Panc1 (cell line): ENCODE measurements around the gene CCDC180. TPM values are rescaled to one million over a fixed set of nuclear protein-coding genes. Genes with fewer than 3 reads are reported as not detected.

Experiments used
- ATAC-seq: fragments of 200-7000 bp; cut with Tn5 transposase; 2 replicates; pipeline ENCODE4 v1.9.1; 2020; ENCODE audit warnings: mild to moderate bottlenecking, moderate library complexity
- BruUV-seq: library from RNA; stranded (reverse); fragments of 400-500 nt; replicated peaks from 2 replicates; lab custom pipeline; 2021; lab: Mats Ljungman, UMichigan
- CTCF ChIA-PET: fragments of 300-600 bp; sonication (Branson Sonifier 250); formaldehyde crosslinking; loops from one replicate; lab custom pipeline; 2022; ENCODE audit warnings: antibody characterized with exemption; lab: Charles Lee
- POLR2A ChIA-PET: fragments of 300-600 bp; sonication (Branson Sonifier 250); formaldehyde crosslinking; loops from one replicate; lab custom pipeline; 2022; ENCODE audit warnings: antibody characterized with exemption; lab: Charles Lee
- DNase-seq: peaks from one replicate; pipeline ENCODE4 v3.0.0-alpha.2; 2010; ENCODE audit warnings: low read depth, low spot score
- H3K27ac ChIP-seq: 2 replicates; pipeline ENCODE4 v1.5.1; 2011; ENCODE audit warnings: mild to moderate bottlenecking, low read length, inconsistent platforms
- H3K27me3 ChIP-seq: fragments of 200-500 bp; sonication (Bioruptor generic); 2 replicates; pipeline ENCODE4 v1.6.0; 2014; ENCODE audit warnings: low read length, inconsistent platforms; ENCODE audit not compliant: control insufficient read depth, insufficient read depth
- H3K36me3 ChIP-seq: fragments of 200-500 bp; sonication (Bioruptor generic); 2 replicates; pipeline ENCODE4 v1.5.1; 2014; ENCODE audit warnings: inconsistent platforms, mild to moderate bottlenecking, low read length, moderate library complexity; ENCODE audit not compliant: control insufficient read depth, insufficient read depth
- H3K4me1 ChIP-seq: 2 replicates; pipeline ENCODE4 v1.5.1; 2011; ENCODE audit warnings: inconsistent platforms, mild to moderate bottlenecking, low read length, moderate library complexity; ENCODE audit not compliant: control insufficient read depth, insufficient read depth
- H3K4me3 ChIP-seq, 2 experiments: 2 replicates each; pipeline ENCODE4 v1.5.1; 2011 to 2012; ENCODE audit warnings: low read depth in 2 of 2, low read length in 2 of 2, mild to moderate bottlenecking in 2 of 2, inconsistent platforms in 1 of 2, moderate library complexity in 1 of 2
- H3K9me3 ChIP-seq: fragments of 200-500 bp; sonication (Bioruptor generic); 2 replicates; pipeline ENCODE4 v1.5.1; 2014; ENCODE audit warnings: low read depth, mild to moderate bottlenecking, inconsistent platforms, low read length, moderate library complexity; ENCODE audit not compliant: control insufficient read depth, insufficient read depth
- POLR2AphosphoS5 ChIP-seq: IDR thresholded peaks from 2 replicates; pipeline ENCODE4 v1.6.1; 2012; ENCODE audit warnings: mild to moderate bottlenecking, low read depth, low read length, moderate library complexity
- SIN3A ChIP-seq: IDR thresholded peaks from 2 replicates; pipeline ENCODE4 v1.6.1; 2012; ENCODE audit warnings: low read depth, mild to moderate bottlenecking, low read length, moderate library complexity, borderline replicate concordance; ENCODE audit not compliant: insufficient read depth
- TCF7L2 ChIP-seq: IDR thresholded peaks from 2 replicates; pipeline ENCODE4 v1.6.1; 2011; ENCODE audit warnings: mild to moderate bottlenecking, low read depth, low read length, inconsistent platforms
- in situ Hi-C: cut with HindIII; loops from 2 replicates; pipeline ENCODE4 v1.10.0; 2016; ENCODE audit warnings: low sequenced_read_pairs, low pct_unique_long_range_greater_than_20kb
- intact Hi-C: fragments of 100-400 bp; cut with micrococcal nuclease; formaldehyde crosslinking; loops from one replicate; pipeline ENCODE4 v1.10.0; 2022; ENCODE audit not compliant: unreplicated experiment
- total RNA-seq: library from RNA; stranded (reverse); gene quantifications from one replicate; pipeline ENCODE4 v1.2.1, GENCODE V29; 2021; ENCODE audit not compliant: unreplicated experiment
- TF ChIP-seq, protein P1 (sequence below): fragments of 450-650 bp; IDR thresholded peaks from 2 replicates; pipeline ENCODE4 v1.5.1; 2017; ENCODE audit warnings: mild to moderate bottlenecking
- TF ChIP-seq, protein P2 (sequence below), 2 experiments: IDR thresholded peaks; 2 replicates each; pipeline ENCODE4 v1.6.1; 2011 to 2012; ENCODE audit warnings: low read depth in 2 of 2, control low read depth in 1 of 2, low read length in 1 of 2, mild to moderate bottlenecking in 1 of 2, moderate library complexity in 1 of 2; ENCODE audit not compliant: insufficient read depth in 1 of 2

Gene CCDC180
- total RNA-seq, 1 experiment from 2014 or later = 2.9 TPM

DNA sequence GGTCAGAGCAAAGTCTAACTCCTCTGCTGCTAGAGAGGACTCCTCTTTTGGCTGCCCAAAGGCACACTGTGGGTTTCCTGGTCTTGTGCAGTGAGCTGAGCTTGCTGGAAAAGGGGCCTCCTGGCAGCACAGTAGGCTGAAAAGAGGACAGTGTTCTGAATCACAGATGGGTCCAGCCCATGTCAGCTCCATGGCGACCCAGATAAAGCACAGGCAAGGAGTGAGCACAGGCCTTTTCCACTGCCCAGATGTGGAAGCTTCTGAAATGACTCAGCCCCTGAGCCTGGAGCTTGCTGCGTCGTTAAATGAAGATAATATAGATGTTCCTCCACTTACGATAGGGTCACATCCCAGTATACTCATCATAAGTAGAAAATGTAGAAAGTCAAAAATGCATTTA, 8.1 kb downstream of the CCDC180 start:
- in situ Hi-C loops (no loop called here), intact Hi-C loops (no loop called here)
- BruUV-seq = no TSS peak
- no peak for DNase-seq
- Histone ChIP-seq H3K4me1 (no peaks in the 10 kb centered on the region), H3K9me3 (no peaks in the 10 kb centered on the region), H3K36me3 (no peaks in the 10 kb centered on the region), H3K27ac (no peak overlapping the region), H3K27me3 (no peaks in the 10 kb centered on the region), H3K4me3 (no peak overlapping the region)
- POLR2A ChIA-PET = no interaction called here
- CTCF ChIA-PET = no interaction called here
- TF ChIP-seq SIN3A (no peak), POLR2AphosphoS5 (no peak), TCF7L2 (no peak)
- TF ChIP-seq, protein P1, sequence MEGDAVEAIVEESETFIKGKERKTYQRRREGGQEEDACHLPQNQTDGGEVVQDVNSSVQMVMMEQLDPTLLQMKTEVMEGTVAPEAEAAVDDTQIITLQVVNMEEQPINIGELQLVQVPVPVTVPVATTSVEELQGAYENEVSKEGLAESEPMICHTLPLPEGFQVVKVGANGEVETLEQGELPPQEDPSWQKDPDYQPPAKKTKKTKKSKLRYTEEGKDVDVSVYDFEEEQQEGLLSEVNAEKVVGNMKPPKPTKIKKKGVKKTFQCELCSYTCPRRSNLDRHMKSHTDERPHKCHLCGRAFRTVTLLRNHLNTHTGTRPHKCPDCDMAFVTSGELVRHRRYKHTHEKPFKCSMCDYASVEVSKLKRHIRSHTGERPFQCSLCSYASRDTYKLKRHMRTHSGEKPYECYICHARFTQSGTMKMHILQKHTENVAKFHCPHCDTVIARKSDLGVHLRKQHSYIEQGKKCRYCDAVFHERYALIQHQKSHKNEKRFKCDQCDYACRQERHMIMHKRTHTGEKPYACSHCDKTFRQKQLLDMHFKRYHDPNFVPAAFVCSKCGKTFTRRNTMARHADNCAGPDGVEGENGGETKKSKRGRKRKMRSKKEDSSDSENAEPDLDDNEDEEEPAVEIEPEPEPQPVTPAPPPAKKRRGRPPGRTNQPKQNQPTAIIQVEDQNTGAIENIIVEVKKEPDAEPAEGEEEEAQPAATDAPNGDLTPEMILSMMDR = no peak
- TF ChIP-seq, protein P2, sequence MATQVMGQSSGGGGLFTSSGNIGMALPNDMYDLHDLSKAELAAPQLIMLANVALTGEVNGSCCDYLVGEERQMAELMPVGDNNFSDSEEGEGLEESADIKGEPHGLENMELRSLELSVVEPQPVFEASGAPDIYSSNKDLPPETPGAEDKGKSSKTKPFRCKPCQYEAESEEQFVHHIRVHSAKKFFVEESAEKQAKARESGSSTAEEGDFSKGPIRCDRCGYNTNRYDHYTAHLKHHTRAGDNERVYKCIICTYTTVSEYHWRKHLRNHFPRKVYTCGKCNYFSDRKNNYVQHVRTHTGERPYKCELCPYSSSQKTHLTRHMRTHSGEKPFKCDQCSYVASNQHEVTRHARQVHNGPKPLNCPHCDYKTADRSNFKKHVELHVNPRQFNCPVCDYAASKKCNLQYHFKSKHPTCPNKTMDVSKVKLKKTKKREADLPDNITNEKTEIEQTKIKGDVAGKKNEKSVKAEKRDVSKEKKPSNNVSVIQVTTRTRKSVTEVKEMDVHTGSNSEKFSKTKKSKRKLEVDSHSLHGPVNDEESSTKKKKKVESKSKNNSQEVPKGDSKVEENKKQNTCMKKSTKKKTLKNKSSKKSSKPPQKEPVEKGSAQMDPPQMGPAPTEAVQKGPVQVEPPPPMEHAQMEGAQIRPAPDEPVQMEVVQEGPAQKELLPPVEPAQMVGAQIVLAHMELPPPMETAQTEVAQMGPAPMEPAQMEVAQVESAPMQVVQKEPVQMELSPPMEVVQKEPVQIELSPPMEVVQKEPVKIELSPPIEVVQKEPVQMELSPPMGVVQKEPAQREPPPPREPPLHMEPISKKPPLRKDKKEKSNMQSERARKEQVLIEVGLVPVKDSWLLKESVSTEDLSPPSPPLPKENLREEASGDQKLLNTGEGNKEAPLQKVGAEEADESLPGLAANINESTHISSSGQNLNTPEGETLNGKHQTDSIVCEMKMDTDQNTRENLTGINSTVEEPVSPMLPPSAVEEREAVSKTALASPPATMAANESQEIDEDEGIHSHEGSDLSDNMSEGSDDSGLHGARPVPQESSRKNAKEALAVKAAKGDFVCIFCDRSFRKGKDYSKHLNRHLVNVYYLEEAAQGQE (IDR thresholded peaks at IDR 0.05; ENCODE audit: insufficient read depth in 1 of 2, low read depth in 2 of 2, low read length in 1 of 2) = no peak
- ATAC-seq = no peak

DNA sequence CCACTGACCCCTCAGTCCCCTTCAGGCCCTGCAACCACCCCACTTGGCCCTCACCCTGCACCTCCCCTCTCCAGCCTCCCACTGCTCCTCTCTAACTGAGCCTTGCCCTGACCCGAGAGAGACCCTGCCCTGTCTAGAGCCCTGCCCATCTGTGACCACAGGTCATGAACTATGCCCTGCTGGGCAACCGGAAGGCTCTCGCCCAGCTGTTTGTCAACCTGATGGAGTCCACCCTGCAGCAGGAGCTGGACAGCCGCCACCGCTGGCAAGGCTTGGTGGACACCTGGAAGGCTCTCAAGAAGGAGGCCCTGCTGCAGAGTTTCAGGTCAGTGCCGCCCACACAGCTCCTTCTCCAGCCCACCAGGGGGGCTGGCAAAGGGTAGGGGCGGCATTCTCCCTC, 9.4 kb downstream of the CCDC180 start:
- no peak overlapping the region for H3K4me3 ChIP-seq
- DNase-seq (no peak), ATAC-seq (no peak)
- ChIA-PET POLR2A (no interaction called here), CTCF (no interaction called here)
- no peaks in the 10 kb centered on the region for H3K36me3 ChIP-seq
- TF ChIP-seq, protein P1 = no peak
- TF ChIP-seq TCF7L2 = no peak
- TF ChIP-seq, protein P2 (IDR thresholded peaks at IDR 0.05; ENCODE audit: insufficient read depth in 1 of 2, low read depth in 2 of 2, low read length in 1 of 2) = no peak
- TF ChIP-seq POLR2AphosphoS5 = no peak
- no peak for TF ChIP-seq SIN3A
- H3K27ac ChIP-seq = no peak overlapping the region
- intact Hi-C loops = no loop called here
- in situ Hi-C loops = no loop called here
- no peaks in the 10 kb centered on the region for H3K9me3 ChIP-seq
- BruUV-seq = no TSS peak
- no peaks in the 10 kb centered on the region for H3K27me3 ChIP-seq
- no peaks in the 10 kb centered on the region for H3K4me1 ChIP-seq
